ACC112 (cell line): ENCODE results near the gene ZC3H11A.
A peak's percentile ranks its signal among the peaks of the same experiment; 100 is the strongest.
"Not testable (repeated sequence)": the region's sequence is repeated elsewhere in the genome, so short reads cannot be mapped to it uniquely, and the experiment has no call there.

ENCODE experiments used
- H2AFZ ChIP-seq: fragments of 200-600 bp; sonication (generic); one replicate; pipeline ENCODE4 v1.6.0; 2017; ENCODE audit warnings: antibody characterized with exemption, low read length; ENCODE audit not compliant: unreplicated experiment
- H3K27ac ChIP-seq: fragments of 200-600 bp; sonication (generic); 2 replicates; pipeline ENCODE4 v1.5.1; 2014; ENCODE audit warnings: low read depth, mild to moderate bottlenecking, antibody characterized with exemption, low read length, moderate library complexity
- H3K27me3 ChIP-seq: fragments of 200-600 bp; sonication (generic); 2 replicates; pipeline ENCODE4 v1.6.1; 2014; ENCODE audit warnings: mild to moderate bottlenecking, antibody characterized with exemption, low read length, moderate library complexity, mixed read lengths; ENCODE audit not compliant: insufficient read depth
- H3K36me3 ChIP-seq: fragments of 200-600 bp; sonication (generic); 2 replicates; pipeline ENCODE4 v1.6.1; 2016; ENCODE audit warnings: mild to moderate bottlenecking, antibody characterized with exemption, low read length, moderate library complexity, mixed read lengths; ENCODE audit not compliant: insufficient read depth
- H3K4me1 ChIP-seq: fragments of 200-600 bp; sonication (generic); one replicate; pipeline ENCODE4 v1.6.1; 2016; ENCODE audit warnings: low read length, mixed read lengths; ENCODE audit not compliant: insufficient read depth, unreplicated experiment, control insufficient read depth
- H3K4me3 ChIP-seq: fragments of 200-600 bp; sonication (generic); 2 replicates; pipeline ENCODE4 v1.5.1; 2014; ENCODE audit warnings: mild to moderate bottlenecking, low read depth, low read length
- H3K79me2 ChIP-seq: fragments of 200-600 bp; sonication (generic); one replicate; pipeline ENCODE4 v1.6.0; 2016; ENCODE audit warnings: low read length; ENCODE audit not compliant: control insufficient read depth, unreplicated experiment, insufficient read depth

Gene ZC3H11A

DNA sequence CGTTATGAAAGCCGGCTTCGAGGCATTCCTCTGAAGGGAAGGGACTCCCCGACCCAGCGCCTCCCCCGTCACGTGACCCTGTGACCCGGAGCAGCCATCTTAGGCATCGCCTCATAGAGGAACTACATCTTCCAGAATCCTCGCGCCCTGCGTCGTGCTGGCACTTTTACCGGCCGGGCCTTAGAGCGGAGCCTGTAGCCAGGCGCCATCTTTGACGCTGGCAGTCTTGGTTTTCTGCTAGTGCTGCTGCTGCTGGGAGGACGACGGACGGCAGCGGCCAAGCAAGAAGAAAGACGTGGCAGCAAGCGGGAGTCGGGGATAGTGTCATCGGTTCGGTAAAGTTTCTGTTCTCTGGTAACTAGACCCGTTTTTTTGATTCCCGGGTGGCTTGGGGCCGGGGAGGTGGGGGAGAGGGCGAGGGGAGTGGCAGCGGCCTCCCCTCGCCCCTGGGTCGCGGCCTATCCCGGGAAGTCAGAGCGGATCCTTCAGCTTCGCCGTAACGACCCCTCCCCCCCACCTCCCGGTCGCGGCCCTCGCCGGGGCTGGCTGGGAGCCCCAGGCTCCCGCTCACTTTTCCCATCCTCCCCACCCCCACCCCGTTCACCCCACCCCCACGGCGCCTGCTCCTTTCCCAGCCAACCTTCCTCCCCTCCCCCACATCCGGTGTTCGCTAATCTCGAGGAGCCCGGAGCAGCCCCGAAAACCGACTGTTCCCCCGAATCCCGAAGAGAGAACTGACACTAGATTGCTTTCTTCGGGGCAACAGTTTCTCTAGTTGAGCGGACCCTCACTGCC is at the start of gene ZC3H11A, which contains the start of gene ZBED6:
Gene ZC3H11A (plus strand): TSS at position 183 of the 795 bp plus-strand sequence. CDS start 21,448 bp downstream, outside the sequence.
Gene ZBED6 (plus strand): TSS at position 183 of the 795 bp plus-strand sequence. CDS start 1,900 bp downstream, outside the sequence.
- Histone ChIP-seq H2AFZ (peak within 1 kb of the TSS; percentile 62), H3K36me3 (peaks cover 36% of the 10 kb centered on the region), H3K27ac (peak within 1 kb of the TSS; percentile 94), H3K27me3 (no peaks in the 10 kb centered on the region), H3K4me3 (peak within 1 kb of the TSS; percentile 100), H3K79me2 (peaks cover 48% of the 10 kb centered on the region), H3K4me1 (peaks cover 39% of the 10 kb centered on the region)

DNA sequence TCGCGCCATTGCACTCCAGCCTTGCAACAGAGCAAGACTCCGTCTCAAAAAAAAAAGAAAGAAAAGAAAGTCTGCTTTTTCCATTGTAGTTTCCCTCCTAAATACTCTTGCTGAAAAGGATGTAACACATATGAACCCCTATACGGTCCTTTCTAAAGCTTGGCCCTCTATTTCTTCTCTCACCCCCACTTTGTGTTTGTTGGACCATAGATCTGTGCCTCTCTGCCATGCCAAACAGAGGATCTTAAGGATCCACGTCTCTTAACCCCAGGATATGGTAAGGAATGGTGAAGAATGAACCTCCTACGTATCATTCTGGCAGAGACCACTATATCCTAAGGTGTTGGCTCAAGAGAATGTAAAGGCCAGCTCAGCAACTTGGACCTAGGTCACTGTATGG is 49.1 kb upstream of the ZC3H11A start:
- H2AFZ ChIP-seq = no peak overlapping the region
- H3K79me2 ChIP-seq = no peaks in the 10 kb centered on the region
- no peaks in the 10 kb centered on the region for H3K27me3 ChIP-seq
- H3K27ac ChIP-seq = no peak overlapping the region
- H3K4me3 ChIP-seq = no peak overlapping the region
- H3K4me1 ChIP-seq = no peaks in the 10 kb centered on the region
- H3K36me3 ChIP-seq = no peaks in the 10 kb centered on the region

DNA sequence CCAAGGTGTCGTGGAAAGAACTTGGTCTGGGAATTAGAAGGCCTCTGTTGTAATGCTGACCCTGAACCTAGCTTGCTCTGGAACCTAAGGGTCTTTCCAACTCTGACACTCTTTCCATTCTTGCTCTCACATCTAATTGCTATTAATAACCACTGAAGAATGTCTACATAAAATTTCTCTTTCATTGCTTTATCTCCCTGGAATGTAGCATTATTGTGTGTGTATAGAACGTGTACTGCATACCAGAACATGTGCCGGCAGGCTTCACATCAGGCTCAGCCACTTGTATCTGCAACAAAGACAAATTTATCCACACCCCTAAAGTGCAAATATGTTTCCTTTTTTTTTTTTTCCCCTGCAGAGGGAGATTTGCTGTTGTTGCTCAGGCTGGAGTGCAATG is 44.4 kb upstream of the ZC3H11A start:
- Histone ChIP-seq H3K27ac (no peak overlapping the region), H3K36me3 (no peaks in the 10 kb centered on the region), H2AFZ (no peak overlapping the region), H3K27me3 (no peaks in the 10 kb centered on the region), H3K79me2 (no peaks in the 10 kb centered on the region), H3K4me1 (peaks cover 3% of the 10 kb centered on the region), H3K4me3 (no peak overlapping the region)

DNA sequence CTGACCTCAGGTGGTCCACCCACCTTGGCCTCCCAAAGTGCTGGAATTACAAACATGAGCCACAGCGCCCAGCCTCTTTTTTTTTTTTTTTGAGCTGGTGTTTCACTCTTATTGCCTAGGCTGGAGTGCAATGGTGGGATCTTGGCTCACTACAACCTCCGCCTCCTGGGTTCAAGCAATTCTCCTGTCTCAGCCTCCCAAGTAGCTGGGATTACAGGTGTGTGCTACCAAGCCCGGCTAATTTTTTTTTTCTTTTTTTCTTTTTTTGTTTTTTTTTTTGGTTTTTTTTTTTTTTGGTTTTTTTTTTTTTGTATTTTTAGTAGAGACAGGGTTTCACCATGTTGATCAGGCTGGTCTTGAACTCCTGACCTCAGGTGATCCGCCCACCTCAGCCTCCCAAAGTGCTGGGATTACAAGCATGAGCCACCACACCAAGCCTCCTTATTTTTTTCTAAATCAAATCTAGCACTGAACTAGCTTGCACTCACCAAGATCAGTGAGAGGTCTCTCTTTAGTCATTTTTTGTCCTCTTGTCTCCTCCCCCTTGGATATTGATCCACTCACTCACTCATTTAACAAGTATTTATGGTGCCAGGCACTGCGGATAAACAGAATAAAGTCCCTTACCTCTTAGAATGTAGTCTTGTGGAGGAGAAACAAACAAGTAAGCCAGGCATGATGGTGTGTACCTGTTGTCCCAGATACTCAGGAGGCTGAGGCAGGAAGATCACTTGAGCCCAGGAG is 43.6 kb upstream of the ZC3H11A start:
- not testable (repeated sequence) for H3K27me3 ChIP-seq, H3K27ac ChIP-seq, H3K79me2 ChIP-seq, H3K36me3 ChIP-seq, H3K4me1 ChIP-seq, H3K4me3 ChIP-seq, H2AFZ ChIP-seq

DNA sequence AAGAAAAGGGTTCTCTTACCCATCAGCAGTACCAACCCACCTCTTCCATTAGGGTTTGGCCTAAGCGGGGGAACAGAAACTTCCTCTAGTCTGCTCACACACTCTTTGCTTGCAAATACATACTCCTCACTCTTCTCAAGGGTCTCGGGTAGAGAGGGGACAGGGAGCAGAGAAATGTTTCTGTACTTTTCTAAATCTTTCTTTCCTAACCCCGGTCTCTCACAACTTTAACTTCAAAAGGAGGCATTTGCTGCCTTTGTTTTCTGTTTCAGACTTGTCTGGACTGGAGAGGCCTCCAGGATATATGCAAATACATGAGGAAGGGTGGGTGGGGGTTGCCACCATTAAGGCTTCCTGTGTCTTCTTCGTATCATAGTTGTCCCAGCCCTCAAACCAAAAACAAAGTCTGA is 41.0 kb upstream of the ZC3H11A start:
- H2AFZ ChIP-seq = no peak overlapping the region
- H3K36me3 ChIP-seq = no peaks in the 10 kb centered on the region
- H3K4me1 ChIP-seq = peaks cover 7% of the 10 kb centered on the region
- no peaks in the 10 kb centered on the region for H3K79me2 ChIP-seq
- no peak overlapping the region for H3K27ac ChIP-seq
- no peaks in the 10 kb centered on the region for H3K27me3 ChIP-seq
- no peak overlapping the region for H3K4me3 ChIP-seq

DNA sequence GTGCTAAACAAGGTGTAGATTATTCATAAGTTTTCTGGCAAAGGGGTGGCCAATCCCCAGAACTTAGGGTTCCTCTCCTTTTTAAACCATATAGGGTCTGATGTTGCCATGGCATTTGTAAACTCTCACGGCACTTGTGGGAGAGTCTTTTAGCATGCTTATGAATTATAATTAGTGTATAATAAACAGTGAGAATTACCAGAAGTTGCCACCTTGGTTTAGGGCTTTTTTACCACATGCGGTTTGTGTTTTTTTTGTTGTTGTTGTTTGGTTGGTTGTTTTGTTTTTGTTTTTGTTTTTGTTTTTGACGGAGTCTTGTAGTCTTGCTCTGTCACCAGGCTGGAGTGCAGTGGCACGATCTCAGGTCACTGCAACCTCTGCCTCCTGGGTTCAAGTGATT is 39.4 kb upstream of the ZC3H11A start:
- H2AFZ ChIP-seq = no peak overlapping the region

DNA sequence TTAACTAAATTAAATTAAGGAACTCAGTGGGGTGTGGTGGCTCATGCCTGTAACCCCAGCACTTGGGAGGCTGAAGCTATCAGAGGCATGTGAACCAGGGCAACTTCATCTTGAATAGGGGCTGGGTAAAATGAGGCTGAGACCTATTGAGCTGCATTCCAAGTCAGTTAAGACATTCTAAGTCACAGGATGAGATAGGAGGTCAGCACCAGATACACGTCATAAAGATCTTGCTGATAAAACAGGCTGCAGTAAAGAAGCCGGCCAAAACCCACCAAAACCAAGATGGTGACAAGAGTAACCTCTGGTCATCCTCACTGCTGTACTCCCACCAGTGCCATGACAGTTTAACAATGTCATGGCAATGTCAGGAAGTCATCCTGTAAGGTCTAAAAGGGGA is 36.7 kb upstream of the ZC3H11A start:
- H3K27me3 ChIP-seq, H3K4me1 ChIP-seq, H3K27ac ChIP-seq, H3K79me2 ChIP-seq, H2AFZ ChIP-seq, H3K4me3 ChIP-seq, H3K36me3 ChIP-seq: not testable (repeated sequence)

More for the DNA sequence above, 39.4 kb upstream of the ZC3H11A start:
- Histone ChIP-seq H3K4me3 (no peak overlapping the region), H3K27me3 (no peaks in the 10 kb centered on the region), H3K36me3 (no peaks in the 10 kb centered on the region), H3K27ac (no peak overlapping the region), H3K4me1 (peaks cover 7% of the 10 kb centered on the region), H3K79me2 (no peaks in the 10 kb centered on the region)

DNA sequence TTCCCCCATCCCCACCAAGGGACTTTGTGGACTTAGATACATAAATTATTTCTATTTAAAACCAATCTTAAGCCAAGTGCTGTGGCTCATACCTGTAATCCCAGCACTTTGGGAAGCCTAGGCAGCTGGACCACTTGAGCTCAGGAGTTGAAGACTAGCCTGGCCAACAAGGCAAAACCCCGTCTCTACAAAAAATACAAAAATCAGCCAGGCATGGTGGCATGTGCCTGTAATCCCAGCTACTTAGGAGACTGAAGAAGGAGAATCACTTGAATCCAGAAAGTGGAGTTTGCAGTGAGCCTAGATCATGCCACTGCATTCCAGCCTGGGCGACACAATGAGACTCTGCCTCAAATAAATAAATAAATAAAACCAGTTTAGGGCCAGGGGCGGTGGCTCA is 34.9 kb upstream of the ZC3H11A start:
- H3K79me2 ChIP-seq = no peaks in the 10 kb centered on the region
- H3K27ac ChIP-seq = no peak overlapping the region
- peaks cover 7% of the 10 kb centered on the region for H3K4me1 ChIP-seq
- no peak overlapping the region for H2AFZ ChIP-seq
- H3K36me3 ChIP-seq = no peaks in the 10 kb centered on the region
- H3K4me3 ChIP-seq = no peak overlapping the region
- H3K27me3 ChIP-seq = peaks cover 11% of the 10 kb centered on the region; the same call in 1 of the 2 replicates

DNA sequence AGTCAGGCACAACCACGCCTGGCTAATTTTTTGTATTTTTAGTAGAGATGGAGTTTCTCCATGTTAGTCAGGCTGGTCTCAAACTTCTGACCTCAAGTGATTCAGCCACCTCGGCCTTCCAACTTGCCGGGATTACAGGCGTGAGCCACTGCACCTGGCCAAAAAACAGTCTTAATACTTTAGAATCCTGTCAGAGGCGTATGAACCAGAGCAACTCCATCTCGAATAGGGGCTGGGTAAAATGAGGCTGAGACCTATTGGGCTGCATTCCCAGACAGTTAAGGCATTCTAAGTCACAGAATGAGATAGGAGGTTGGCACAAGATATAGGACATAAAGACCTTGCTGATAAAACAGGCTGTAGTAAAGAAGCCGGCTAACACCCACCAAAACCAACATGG is 33.5 kb upstream of the ZC3H11A start:
- H3K27me3 ChIP-seq = peaks cover 11% of the 10 kb centered on the region; the same call in 1 of the 2 replicates
- H3K27ac ChIP-seq, H3K79me2 ChIP-seq, H3K4me1 ChIP-seq, H3K36me3 ChIP-seq, H3K4me3 ChIP-seq, H2AFZ ChIP-seq: not testable (repeated sequence)

DNA sequence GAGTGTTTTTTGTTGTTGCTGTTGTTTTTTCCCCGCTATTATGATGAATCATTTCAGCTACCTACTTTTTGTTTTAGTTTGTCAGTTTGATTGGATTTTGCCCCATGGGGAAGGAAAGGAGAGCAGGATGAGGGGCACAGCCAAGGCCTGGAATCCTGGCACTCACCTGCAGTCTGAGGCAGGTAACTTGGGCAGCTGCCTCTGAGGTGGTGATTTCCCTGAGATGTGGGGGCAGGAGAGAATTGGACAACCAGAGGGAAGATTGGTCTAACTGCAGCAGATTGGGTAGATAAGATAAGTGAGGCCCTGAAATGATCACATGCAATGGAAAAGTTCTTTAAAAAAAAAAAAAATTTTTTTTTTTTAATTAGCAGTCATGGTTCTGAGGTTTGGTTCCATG is 31.9 kb upstream of the ZC3H11A start:
- no peak overlapping the region for H3K27ac ChIP-seq
- no peaks in the 10 kb centered on the region for H3K79me2 ChIP-seq
- H3K36me3 ChIP-seq = no peaks in the 10 kb centered on the region
- no peaks in the 10 kb centered on the region for H3K4me1 ChIP-seq
- H3K4me3 ChIP-seq = no peak overlapping the region
- no peak overlapping the region for H2AFZ ChIP-seq
- H3K27me3 ChIP-seq = peaks cover 11% of the 10 kb centered on the region; the same call in 1 of the 2 replicates
